ENCODE data around the gene ALDH1L2. TPM values are rescaled to one million over a fixed set of nuclear protein-coding genes. Genes with fewer than 3 reads are reported as not detected.
"Not testable (repeated sequence)": the region's sequence is repeated elsewhere in the genome, so short reads cannot be mapped to it uniquely, and the experiment has no call there.

ALDH1L2 gene
- total RNA-seq, 4 donors from 2014 or later = 1.3 to 7.6 (median 3.9) TPM

GRCh38 chr12:104985206-104985605, 99.1 kb downstream of the ALDH1L2 start:
- H3K4me3 ChIP-seq = peak overlapping the region; percentile 89
- TF ChIP-seq POLR2AphosphoS5 (IDR thresholded peaks at IDR 0.05) (no peak), POLR2A (IDR thresholded peaks at IDR 0.05) (no peak), EP300 (IDR thresholded peaks at IDR 0.05) (no peak)
- TF ChIP-seq, protein P1, sequence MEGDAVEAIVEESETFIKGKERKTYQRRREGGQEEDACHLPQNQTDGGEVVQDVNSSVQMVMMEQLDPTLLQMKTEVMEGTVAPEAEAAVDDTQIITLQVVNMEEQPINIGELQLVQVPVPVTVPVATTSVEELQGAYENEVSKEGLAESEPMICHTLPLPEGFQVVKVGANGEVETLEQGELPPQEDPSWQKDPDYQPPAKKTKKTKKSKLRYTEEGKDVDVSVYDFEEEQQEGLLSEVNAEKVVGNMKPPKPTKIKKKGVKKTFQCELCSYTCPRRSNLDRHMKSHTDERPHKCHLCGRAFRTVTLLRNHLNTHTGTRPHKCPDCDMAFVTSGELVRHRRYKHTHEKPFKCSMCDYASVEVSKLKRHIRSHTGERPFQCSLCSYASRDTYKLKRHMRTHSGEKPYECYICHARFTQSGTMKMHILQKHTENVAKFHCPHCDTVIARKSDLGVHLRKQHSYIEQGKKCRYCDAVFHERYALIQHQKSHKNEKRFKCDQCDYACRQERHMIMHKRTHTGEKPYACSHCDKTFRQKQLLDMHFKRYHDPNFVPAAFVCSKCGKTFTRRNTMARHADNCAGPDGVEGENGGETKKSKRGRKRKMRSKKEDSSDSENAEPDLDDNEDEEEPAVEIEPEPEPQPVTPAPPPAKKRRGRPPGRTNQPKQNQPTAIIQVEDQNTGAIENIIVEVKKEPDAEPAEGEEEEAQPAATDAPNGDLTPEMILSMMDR (IDR thresholded peaks at IDR 0.05) = no peak
- no peaks in the 10 kb centered on the region for H3K9me3 ChIP-seq
- no peak overlapping the region for H3K27ac ChIP-seq
- 86% methylated on average over 4 of the region's 4 CpGs for WGBS
- H3K27me3 ChIP-seq = no peaks in the 10 kb centered on the region
- peaks cover 5% of the 10 kb centered on the region for H3K36me3 ChIP-seq
- peaks cover 19% of the 10 kb centered on the region for H3K4me1 ChIP-seq
- no peak for DNase-seq (ENCODE audit: low spot score in 2 of 2)

DNA sequence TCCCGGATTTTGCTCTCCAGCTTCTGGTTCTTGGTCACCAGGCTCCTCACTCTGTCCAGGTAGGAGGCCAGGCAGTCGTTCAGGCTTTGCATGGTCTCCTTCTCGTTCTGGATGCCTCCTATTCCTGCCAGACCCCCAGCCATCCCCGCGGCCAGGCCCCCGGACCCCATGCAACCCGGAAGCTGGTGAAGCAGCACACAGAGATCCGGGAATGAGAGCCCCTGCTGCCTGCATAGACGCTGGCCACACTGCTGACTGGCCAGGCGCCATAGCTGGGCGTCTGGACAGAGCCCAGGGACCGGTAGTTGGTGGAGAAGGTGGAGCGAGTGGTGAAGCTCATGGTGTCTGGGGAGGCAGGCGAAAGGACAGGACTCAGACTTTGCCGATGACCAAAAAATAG, 106.6 kb downstream of the ALDH1L2 start:
- not testable (repeated sequence) for H3K9me3 ChIP-seq; H3K36me3 ChIP-seq; H3K27me3 ChIP-seq; DNase-seq (ENCODE audit: low spot score in 2 of 2); H3K4me1 ChIP-seq; H3K4me3 ChIP-seq; H3K27ac ChIP-seq
- 93% methylated on average over 13 of the region's 15 CpGs for WGBS

GRCh38 chr12:104976703-104977102, 107.6 kb downstream of the ALDH1L2 start:
- H3K27me3 ChIP-seq = no peaks in the 10 kb centered on the region
- no peak overlapping the region for H3K27ac ChIP-seq
- no peak for DNase-seq (ENCODE audit: low spot score in 2 of 2)
- no peaks in the 10 kb centered on the region for H3K36me3 ChIP-seq
- no peaks in the 10 kb centered on the region for H3K9me3 ChIP-seq
- TF ChIP-seq POLR2AphosphoS5 (IDR thresholded peaks at IDR 0.05) = no peak
- TF ChIP-seq EP300 (IDR thresholded peaks at IDR 0.05) = no peak
- TF ChIP-seq, protein P1 (IDR thresholded peaks at IDR 0.05) = no peak
- TF ChIP-seq POLR2A (IDR thresholded peaks at IDR 0.05) = no peak
- H3K4me1 ChIP-seq = peaks cover 5% of the 10 kb centered on the region
- H3K4me3 ChIP-seq = no peak overlapping the region
- WGBS = 80% methylated on average over 8 of the region's 8 CpGs

GRCh38 chr12:104975587-104976343, 108.5 kb downstream of the ALDH1L2 start:
- no peak for DNase-seq (ENCODE audit: low spot score in 2 of 2)
- 55% methylated on average over 4 of the region's 4 CpGs for WGBS
- no peaks in the 10 kb centered on the region for H3K36me3 ChIP-seq
- H3K4me1 ChIP-seq = peaks cover 5% of the 10 kb centered on the region
- no peaks in the 10 kb centered on the region for H3K9me3 ChIP-seq
- no peak overlapping the region for H3K27ac ChIP-seq
- H3K4me3 ChIP-seq = no peak overlapping the region
- TF ChIP-seq, protein P1 (IDR thresholded peaks at IDR 0.05) = no peak
- TF ChIP-seq POLR2AphosphoS5 (IDR thresholded peaks at IDR 0.05) (no peak), EP300 (IDR thresholded peaks at IDR 0.05) (no peak), POLR2A (IDR thresholded peaks at IDR 0.05) (no peak)
- no peaks in the 10 kb centered on the region for H3K27me3 ChIP-seq

DNA sequence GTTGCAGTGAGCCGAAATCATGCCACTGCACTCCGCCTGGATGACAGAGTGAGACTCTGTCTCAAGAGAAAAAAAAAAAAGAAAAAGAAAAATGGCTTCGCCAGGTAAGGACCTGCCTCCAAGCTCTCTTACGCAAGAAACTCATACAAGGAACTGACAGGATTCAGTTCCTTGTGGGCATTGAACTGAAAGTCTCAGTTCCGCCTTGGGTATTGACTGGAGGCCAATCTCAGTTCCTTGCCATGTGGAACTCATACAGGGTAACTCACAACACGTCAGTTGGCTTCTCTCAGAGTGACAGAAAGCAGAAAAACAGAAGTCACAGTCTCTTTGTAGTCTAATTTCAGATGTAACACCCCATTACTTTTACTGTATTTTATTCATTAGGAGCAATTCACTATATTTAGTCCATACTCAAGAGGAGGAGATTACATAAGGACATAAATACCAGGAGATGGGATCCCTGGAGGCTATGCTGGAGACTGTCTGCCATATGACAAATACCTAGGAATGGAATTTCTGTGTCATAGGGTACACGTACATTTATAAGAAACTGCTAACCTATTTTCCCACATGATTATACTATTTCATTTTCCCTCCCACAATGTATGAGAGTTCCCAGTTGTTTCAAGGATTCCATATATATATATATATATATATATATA, 109.5 kb downstream of the ALDH1L2 start:
- DNase-seq (ENCODE audit: low spot score in 2 of 2) = no peak
- TF ChIP-seq, protein P1 (IDR thresholded peaks at IDR 0.05) = no peak
- TF ChIP-seq EP300 (IDR thresholded peaks at IDR 0.05) = no peak
- no peak for TF ChIP-seq POLR2A (IDR thresholded peaks at IDR 0.05)
- peak in 1 of 3 donors; percentile 26 for TF ChIP-seq POLR2AphosphoS5 (IDR thresholded peaks at IDR 0.05)
- no peak overlapping the region for H3K27ac ChIP-seq
- no peaks in the 10 kb centered on the region for H3K27me3 ChIP-seq
- H3K9me3 ChIP-seq = no peaks in the 10 kb centered on the region
- no peak overlapping the region for H3K4me3 ChIP-seq
- H3K4me1 ChIP-seq = peaks cover 5% of the 10 kb centered on the region
- WGBS = 43% methylated on average over 7 of the region's 7 CpGs
- no peaks in the 10 kb centered on the region for H3K36me3 ChIP-seq

Data from suprapubic skin (tissue), 4 donors.